Measurements from ENCODE around the gene IDI2. TPM values are rescaled to one million over a fixed set of nuclear protein-coding genes. Genes with fewer than 3 reads are reported as not detected.
"Not testable (repeated sequence)": the region's sequence is repeated elsewhere in the genome, so short reads cannot be mapped to it uniquely, and the experiment has no call there.

Gene IDI2
- total RNA-seq, 1 donor from 2014 or later, result not detected

DNA sequence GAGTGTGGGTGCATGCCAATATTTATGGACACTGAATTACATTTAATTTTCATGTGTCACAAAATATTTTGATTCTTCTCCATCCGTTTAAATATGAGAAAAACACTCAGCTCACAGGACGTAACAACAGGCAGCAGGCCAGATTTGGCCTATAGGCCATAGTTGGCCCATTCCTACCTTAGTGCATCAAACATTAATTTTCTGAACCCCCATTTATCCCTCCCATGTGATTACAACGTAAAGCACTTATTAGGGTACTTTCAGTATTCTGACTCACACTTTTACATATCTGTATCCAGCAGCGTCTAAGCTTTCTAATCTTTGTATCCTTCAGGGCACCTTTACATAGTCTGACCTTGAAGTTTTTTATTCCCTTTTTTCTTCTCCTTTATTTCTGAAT is 19.3 kb upstream of the IDI2 start:
- Histone ChIP-seq H3K36me3 (ENCODE audit: control insufficient read depth, insufficient read depth, low read length) (peaks cover 11% of the 10 kb centered on the region), H3K4me3 (ENCODE audit: low read depth, low read length) (no peak overlapping the region), H3K27me3 (ENCODE audit: control insufficient read depth, insufficient read depth, low read length) (no peaks in the 10 kb centered on the region)
- DNase-seq (ENCODE audit: low read depth), result no peak
- TF ChIP-seq, protein P1, sequence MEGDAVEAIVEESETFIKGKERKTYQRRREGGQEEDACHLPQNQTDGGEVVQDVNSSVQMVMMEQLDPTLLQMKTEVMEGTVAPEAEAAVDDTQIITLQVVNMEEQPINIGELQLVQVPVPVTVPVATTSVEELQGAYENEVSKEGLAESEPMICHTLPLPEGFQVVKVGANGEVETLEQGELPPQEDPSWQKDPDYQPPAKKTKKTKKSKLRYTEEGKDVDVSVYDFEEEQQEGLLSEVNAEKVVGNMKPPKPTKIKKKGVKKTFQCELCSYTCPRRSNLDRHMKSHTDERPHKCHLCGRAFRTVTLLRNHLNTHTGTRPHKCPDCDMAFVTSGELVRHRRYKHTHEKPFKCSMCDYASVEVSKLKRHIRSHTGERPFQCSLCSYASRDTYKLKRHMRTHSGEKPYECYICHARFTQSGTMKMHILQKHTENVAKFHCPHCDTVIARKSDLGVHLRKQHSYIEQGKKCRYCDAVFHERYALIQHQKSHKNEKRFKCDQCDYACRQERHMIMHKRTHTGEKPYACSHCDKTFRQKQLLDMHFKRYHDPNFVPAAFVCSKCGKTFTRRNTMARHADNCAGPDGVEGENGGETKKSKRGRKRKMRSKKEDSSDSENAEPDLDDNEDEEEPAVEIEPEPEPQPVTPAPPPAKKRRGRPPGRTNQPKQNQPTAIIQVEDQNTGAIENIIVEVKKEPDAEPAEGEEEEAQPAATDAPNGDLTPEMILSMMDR (IDR thresholded peaks at IDR 0.05; ENCODE audit: insufficient read depth, low read length, severe bottlenecking), result no peak
- no peak for FAIRE-seq

DNA sequence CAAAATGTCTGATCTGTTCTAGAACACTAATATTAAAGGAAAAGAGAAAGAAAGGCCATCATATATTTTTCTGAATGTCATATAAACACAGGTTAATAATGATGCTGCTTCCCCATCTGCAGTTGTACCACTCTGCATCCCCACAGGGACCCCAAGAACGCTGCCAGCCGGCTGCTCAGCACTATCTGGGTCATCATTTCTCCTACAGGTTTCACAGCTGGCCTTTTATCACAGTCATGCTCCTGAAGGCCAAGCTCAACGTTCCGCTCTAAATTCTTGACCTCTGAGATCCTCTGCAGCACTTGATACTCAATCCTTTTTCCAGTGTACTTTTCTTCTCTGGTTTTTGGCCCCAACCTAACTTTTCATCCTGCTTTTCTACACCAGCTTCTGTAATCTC is 18.5 kb upstream of the IDI2 start:
- Histone ChIP-seq H3K4me3 (ENCODE audit: low read depth, low read length) (no peak overlapping the region), H3K27me3 (ENCODE audit: control insufficient read depth, insufficient read depth, low read length) (no peaks in the 10 kb centered on the region), H3K36me3 (ENCODE audit: control insufficient read depth, insufficient read depth, low read length) (peaks cover 11% of the 10 kb centered on the region)
- TF ChIP-seq, protein P1 (IDR thresholded peaks at IDR 0.05; ENCODE audit: insufficient read depth, low read length, severe bottlenecking), result no peak
- no peak for FAIRE-seq
- DNase-seq (ENCODE audit: low read depth), result no peak

DNA sequence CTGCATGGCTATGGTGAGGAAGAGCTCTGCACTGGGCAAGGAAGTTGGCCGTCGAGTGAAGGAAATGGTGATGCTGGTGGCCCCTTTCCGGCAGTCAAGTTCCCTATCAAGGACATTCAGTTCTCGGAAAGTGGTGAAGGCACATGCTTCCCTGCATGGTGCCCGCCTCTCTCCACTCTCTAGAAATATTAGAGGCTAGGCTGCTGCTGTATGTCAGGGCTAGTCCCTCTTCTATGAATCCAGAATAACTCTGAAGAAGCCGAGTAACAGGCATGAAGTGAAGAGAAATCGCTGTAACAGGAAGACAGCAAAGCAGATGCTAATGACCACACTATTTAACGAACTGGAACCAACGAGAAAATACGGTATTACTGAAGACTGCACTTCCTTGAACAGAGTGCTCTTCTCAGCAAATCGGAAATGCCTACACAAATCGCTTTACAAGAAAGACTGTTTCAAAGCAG is 17.9 kb upstream of the IDI2 start:
- no peak for DNase-seq (ENCODE audit: low read depth)
- no peak for FAIRE-seq
- Histone ChIP-seq H3K4me3 (ENCODE audit: low read depth, low read length) (no peak overlapping the region), H3K36me3 (ENCODE audit: control insufficient read depth, insufficient read depth, low read length) (peaks cover 11% of the 10 kb centered on the region), H3K27me3 (ENCODE audit: control insufficient read depth, insufficient read depth, low read length) (no peaks in the 10 kb centered on the region)
- TF ChIP-seq, protein P1 (IDR thresholded peaks at IDR 0.05; ENCODE audit: insufficient read depth, low read length, severe bottlenecking), result no peak

DNA sequence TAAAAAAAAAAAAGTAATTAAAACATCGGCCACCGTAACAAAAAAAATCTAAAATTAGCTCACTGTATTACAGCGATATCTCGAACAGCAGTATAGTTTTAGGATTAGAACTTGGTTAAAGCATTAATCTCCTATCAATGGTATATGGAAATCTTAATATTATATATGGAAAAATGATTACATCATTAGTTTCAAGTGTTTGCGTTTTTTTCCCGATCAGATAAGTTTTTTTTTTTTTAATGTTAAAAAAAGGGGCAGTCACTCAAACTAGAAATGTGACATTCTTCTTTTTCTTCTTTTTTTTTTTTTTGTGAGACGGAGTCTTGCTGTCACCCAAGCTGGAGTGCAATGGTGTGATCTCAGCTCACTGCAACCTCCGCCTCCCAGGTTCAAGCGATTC is 15.9 kb upstream of the IDI2 start:
- no peak overlapping the region for H3K4me3 ChIP-seq (ENCODE audit: low read depth, low read length)
- FAIRE-seq, result no peak
- TF ChIP-seq, protein P1 (IDR thresholded peaks at IDR 0.05; ENCODE audit: insufficient read depth, low read length, severe bottlenecking), result no peak
- DNase-seq (ENCODE audit: low read depth), result no peak
- H3K27me3 ChIP-seq (ENCODE audit: control insufficient read depth, insufficient read depth, low read length), result no peaks in the 10 kb centered on the region
- H3K36me3 ChIP-seq (ENCODE audit: control insufficient read depth, insufficient read depth, low read length), result peaks cover 11% of the 10 kb centered on the region

DNA sequence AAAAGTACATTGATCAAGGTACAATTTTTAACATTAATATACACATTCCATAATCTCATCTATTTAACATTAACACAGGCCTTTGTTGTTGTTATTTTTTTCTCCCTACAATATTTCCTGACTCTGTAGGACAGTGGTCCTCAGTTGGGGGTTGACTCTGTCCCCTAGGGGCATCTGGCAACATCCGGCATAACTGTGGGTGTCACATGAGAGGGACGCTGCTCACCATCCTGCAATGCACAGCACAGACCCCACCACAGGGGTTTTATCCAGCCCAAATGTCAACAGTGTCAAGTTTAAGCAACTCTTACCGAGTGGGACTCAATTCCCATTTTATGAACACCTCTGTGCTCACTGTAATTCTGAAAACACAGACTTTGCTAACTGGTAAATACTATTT is 14.5 kb upstream of the IDI2 start:
- Histone ChIP-seq H3K4me3 (ENCODE audit: low read depth, low read length) (no peak overlapping the region), H3K27me3 (ENCODE audit: control insufficient read depth, insufficient read depth, low read length) (no peaks in the 10 kb centered on the region), H3K36me3 (ENCODE audit: control insufficient read depth, insufficient read depth, low read length) (peaks cover 10% of the 10 kb centered on the region)
- TF ChIP-seq, protein P1 (IDR thresholded peaks at IDR 0.05; ENCODE audit: insufficient read depth, low read length, severe bottlenecking), result no peak
- FAIRE-seq (no peak), DNase-seq (ENCODE audit: low read depth) (no peak)

DNA sequence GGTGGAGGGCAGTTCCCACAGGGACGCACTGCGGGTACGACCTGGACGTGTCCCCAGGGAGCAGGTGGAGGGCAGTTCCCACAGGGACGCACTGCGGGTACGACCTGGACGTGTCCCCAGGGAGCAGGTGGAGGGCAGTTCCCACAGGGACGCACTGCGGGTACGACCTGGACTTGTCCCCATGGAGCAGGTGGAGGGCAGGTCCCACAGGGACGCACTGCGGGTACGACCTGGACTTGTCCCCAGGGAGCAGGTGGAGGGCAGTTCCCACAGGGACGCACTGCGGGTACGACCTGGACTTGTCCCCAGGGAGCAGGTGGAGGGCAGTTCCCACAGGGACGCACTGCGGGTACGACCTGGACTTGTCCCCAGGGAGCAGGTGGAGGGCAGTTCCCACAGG is 13.1 kb upstream of the IDI2 start:
- not testable (repeated sequence) for DNase-seq (ENCODE audit: low read depth); FAIRE-seq; H3K4me3 ChIP-seq (ENCODE audit: low read depth, low read length); H3K27me3 ChIP-seq (ENCODE audit: control insufficient read depth, insufficient read depth, low read length); H3K36me3 ChIP-seq (ENCODE audit: control insufficient read depth, insufficient read depth, low read length)

All from bronchial epithelial cell (primary cell).